ENCODE results near the gene MCF2L.

The MCF2L gene

DNA sequence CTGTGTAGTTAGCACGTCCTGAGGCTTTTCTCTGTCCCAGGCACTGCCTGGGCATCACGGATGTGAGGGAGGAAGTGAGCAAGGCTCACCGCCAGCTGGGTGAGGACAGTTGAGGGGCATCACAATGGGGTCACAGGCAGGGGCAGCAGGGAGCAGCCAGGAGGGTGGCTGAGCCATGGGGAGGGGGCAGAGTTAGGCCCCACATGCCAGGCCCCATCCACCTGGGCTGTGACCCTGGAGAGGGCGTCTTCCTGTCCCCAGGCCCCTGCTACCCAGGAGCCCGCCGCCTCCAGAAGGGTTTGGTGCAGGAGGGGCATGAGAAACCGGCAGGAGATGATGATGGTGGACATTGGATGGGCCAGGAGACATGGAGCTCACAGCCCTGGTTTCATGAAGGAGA is 79.8 kb downstream of the MCF2L start (continued):
- TF ChIP-seq, protein P1, sequence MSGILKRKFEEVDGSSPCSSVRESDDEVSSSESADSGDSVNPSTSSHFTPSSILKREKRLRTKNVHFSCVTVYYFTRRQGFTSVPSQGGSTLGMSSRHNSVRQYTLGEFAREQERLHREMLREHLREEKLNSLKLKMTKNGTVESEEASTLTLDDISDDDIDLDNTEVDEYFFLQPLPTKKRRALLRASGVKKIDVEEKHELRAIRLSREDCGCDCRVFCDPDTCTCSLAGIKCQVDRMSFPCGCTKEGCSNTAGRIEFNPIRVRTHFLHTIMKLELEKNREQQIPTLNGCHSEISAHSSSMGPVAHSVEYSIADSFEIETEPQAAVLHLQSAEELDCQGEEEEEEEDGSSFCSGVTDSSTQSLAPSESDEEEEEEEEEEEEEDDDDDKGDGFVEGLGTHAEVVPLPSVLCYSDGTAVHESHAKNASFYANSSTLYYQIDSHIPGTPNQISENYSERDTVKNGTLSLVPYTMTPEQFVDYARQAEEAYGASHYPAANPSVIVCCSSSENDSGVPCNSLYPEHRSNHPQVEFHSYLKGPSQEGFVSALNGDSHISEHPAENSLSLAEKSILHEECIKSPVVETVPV (CRISPR knock-in tag; IDR thresholded peaks at IDR 0.05) = no peak
- TF ChIP-seq, protein P2, sequence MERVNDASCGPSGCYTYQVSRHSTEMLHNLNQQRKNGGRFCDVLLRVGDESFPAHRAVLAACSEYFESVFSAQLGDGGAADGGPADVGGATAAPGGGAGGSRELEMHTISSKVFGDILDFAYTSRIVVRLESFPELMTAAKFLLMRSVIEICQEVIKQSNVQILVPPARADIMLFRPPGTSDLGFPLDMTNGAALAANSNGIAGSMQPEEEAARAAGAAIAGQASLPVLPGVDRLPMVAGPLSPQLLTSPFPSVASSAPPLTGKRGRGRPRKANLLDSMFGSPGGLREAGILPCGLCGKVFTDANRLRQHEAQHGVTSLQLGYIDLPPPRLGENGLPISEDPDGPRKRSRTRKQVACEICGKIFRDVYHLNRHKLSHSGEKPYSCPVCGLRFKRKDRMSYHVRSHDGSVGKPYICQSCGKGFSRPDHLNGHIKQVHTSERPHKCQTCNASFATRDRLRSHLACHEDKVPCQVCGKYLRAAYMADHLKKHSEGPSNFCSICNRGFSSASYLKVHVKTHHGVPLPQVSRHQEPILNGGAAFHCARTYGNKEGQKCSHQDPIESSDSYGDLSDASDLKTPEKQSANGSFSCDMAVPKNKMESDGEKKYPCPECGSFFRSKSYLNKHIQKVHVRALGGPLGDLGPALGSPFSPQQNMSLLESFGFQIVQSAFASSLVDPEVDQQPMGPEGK (CRISPR knock-in tag; IDR thresholded peaks at IDR 0.05; ENCODE audit: borderline replicate concordance) = no peak
- TF ChIP-seq TCF4 (CRISPR knock-in tag; IDR thresholded peaks at IDR 0.05; ENCODE audit: borderline replicate concordance) (no peak), CSDC2 (CRISPR knock-in tag; IDR thresholded peaks at IDR 0.05) (no peak), TOX (CRISPR knock-in tag; IDR thresholded peaks at IDR 0.05; ENCODE audit: borderline replicate concordance) (no peak)

DNA sequence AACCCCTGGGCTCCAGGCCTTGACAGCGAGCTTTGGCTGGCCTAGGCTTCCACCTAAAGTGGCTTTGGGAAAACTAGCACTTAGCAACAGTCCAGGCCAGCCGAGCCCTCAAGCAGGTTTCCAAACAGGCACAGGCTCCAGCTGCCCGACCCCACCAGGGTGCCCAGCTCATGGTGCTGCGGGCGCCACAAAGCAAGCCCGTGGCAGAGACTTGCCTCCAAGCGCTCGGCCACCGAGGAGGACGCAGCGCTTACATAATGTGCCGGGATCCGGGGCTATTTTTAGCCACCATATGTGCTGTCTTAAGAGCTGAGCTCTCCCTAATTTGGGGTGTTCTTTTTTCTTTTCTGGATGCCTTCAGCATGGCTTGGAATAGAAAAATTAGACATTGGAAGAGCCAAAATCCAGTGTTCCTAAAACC is 80.5 kb downstream of the MCF2L start:
- no peak for ATAC-seq
- TF ChIP-seq ISL1 (CRISPR knock-in tag; IDR thresholded peaks at IDR 0.05) (no peak), RARB (CRISPR knock-in tag; IDR thresholded peaks at IDR 0.05) (no peak), BACH2 (CRISPR knock-in tag; IDR thresholded peaks at IDR 0.05; ENCODE audit: borderline replicate concordance) (no peak), ZNF70 (CRISPR knock-in tag; IDR thresholded peaks at IDR 0.05) (no peak), ZNF565 (CRISPR knock-in tag; conservative IDR thresholded peaks at IDR 0.05; ENCODE audit: low read depth) (no peak), ARNTL (CRISPR knock-in tag; IDR thresholded peaks at IDR 0.05; ENCODE audit: borderline replicate concordance, low read depth) (no peak)

DNA sequence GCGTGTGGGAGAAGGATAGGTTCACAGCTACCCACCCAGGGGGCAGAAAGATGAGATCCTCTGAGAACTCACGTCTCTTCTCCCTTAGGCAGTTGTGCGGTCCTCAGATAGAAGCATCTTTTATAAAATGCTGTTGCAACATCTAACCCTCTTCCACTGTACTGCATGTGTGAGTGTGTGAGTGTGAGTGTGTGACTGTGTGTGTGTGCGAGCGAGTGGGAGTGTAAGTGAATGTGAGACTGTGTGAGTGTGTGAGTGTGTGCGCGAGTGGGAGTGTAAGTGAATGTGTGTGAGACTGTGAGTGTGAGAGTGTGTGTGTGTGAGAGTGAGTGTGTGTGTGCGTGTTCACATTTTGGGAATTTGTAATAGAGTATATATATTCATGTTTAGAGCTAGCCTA is 81.0 kb downstream of the MCF2L start:
- TF ChIP-seq TCF4 (CRISPR knock-in tag; IDR thresholded peaks at IDR 0.05; ENCODE audit: borderline replicate concordance) = no peak
- no peak for TF ChIP-seq BACH2 (CRISPR knock-in tag; IDR thresholded peaks at IDR 0.05; ENCODE audit: borderline replicate concordance)
- no peak for TF ChIP-seq ZFP30 (CRISPR knock-in tag; IDR thresholded peaks at IDR 0.05)
- TF ChIP-seq, protein P1 (CRISPR knock-in tag; IDR thresholded peaks at IDR 0.05) = no peak
- TF ChIP-seq, protein P3, sequence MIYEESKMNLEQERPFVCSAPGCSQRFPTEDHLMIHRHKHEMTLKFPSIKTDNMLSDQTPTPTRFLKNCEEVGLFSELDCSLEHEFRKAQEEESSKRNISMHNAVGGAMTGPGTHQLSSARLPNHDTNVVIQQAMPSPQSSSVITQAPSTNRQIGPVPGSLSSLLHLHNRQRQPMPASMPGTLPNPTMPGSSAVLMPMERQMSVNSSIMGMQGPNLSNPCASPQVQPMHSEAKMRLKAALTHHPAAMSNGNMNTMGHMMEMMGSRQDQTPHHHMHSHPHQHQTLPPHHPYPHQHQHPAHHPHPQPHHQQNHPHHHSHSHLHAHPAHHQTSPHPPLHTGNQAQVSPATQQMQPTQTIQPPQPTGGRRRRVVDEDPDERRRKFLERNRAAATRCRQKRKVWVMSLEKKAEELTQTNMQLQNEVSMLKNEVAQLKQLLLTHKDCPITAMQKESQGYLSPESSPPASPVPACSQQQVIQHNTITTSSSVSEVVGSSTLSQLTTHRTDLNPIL (CRISPR knock-in tag; IDR thresholded peaks at IDR 0.05; ENCODE audit: low read depth) = no peak
- no peak for TF ChIP-seq ISL1 (CRISPR knock-in tag; IDR thresholded peaks at IDR 0.05)
- TF ChIP-seq CSDC2 (CRISPR knock-in tag; IDR thresholded peaks at IDR 0.05) = no peak
- TF ChIP-seq ARNTL (CRISPR knock-in tag; IDR thresholded peaks at IDR 0.05; ENCODE audit: borderline replicate concordance, low read depth) = no peak
- no peak for TF ChIP-seq ZFP3 (CRISPR knock-in tag; IDR thresholded peaks at IDR 0.05)
- no peak for ATAC-seq

DNA sequence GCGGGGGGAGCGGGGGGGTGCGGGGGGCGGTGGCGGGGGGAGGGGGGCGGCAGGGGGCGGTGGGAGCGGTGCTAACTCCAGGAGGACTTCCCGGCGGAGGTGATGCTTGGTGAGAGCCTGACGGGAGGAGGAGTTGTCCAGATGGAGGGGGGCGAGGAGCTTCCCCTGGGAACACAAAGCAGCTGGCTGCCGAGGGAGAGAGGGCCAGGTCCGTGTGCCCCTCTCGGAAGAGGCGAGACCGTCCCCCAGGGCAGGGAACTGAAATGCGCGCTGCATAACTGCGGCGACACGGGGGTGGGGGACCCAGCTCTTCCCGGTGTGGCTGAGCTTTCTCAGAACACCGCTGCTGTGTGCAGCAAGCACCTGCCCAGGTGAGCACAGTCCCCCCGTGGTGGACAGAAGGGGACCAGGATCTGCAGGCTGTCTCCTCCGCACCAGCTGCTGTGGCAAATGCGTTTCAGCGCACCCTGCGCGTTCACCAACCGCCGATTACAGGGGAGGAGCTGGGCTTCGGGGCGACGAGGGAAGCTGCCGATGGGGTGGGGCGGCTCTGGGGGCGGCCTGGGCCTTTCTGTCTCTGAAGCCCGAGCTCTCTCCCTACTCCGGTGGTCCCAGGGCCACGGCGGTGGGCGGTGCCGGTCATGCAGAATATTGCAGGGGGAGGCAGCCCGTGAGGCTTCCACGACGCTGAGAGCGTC is 81.9 kb downstream of the MCF2L start:
- ATAC-seq = no peak
- no peak for TF ChIP-seq OSR1 (CRISPR knock-in tag; IDR thresholded peaks at IDR 0.05)
- TF ChIP-seq, protein P4, sequence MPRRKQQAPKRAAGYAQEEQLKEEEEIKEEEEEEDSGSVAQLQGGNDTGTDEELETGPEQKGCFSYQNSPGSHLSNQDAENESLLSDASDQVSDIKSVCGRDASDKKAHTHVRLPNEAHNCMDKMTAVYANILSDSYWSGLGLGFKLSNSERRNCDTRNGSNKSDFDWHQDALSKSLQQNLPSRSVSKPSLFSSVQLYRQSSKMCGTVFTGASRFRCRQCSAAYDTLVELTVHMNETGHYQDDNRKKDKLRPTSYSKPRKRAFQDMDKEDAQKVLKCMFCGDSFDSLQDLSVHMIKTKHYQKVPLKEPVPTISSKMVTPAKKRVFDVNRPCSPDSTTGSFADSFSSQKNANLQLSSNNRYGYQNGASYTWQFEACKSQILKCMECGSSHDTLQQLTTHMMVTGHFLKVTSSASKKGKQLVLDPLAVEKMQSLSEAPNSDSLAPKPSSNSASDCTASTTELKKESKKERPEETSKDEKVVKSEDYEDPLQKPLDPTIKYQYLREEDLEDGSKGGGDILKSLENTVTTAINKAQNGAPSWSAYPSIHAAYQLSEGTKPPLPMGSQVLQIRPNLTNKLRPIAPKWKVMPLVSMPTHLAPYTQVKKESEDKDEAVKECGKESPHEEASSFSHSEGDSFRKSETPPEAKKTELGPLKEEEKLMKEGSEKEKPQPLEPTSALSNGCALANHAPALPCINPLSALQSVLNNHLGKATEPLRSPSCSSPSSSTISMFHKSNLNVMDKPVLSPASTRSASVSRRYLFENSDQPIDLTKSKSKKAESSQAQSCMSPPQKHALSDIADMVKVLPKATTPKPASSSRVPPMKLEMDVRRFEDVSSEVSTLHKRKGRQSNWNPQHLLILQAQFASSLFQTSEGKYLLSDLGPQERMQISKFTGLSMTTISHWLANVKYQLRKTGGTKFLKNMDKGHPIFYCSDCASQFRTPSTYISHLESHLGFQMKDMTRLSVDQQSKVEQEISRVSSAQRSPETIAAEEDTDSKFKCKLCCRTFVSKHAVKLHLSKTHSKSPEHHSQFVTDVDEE (CRISPR knock-in tag; IDR thresholded peaks at IDR 0.05) = no peak
- TF ChIP-seq CSDC2 (CRISPR knock-in tag; IDR thresholded peaks at IDR 0.05) = no peak
- TF ChIP-seq ZNF8 (CRISPR knock-in tag; IDR thresholded peaks at IDR 0.05) = no peak
- no peak for TF ChIP-seq ZNF565 (CRISPR knock-in tag; conservative IDR thresholded peaks at IDR 0.05; ENCODE audit: low read depth)
- no peak for TF ChIP-seq GLIS3 (CRISPR knock-in tag; IDR thresholded peaks at IDR 0.05)
- no peak for TF ChIP-seq ISL1 (CRISPR knock-in tag; IDR thresholded peaks at IDR 0.05)
- TF ChIP-seq ESRRG (CRISPR knock-in tag; IDR thresholded peaks at IDR 0.05) = no peak
- TF ChIP-seq ZFP3 (CRISPR knock-in tag; IDR thresholded peaks at IDR 0.05) = no peak
- TF ChIP-seq, protein P1 (CRISPR knock-in tag; IDR thresholded peaks at IDR 0.05) = no peak
- no peak for TF ChIP-seq ZC3H10 (CRISPR knock-in tag; IDR thresholded peaks at IDR 0.05)
- no peak for TF ChIP-seq TCF4 (CRISPR knock-in tag; IDR thresholded peaks at IDR 0.05; ENCODE audit: borderline replicate concordance)
- TF ChIP-seq TOX (CRISPR knock-in tag; IDR thresholded peaks at IDR 0.05; ENCODE audit: borderline replicate concordance) = no peak
- TF ChIP-seq, protein P3 (CRISPR knock-in tag; IDR thresholded peaks at IDR 0.05; ENCODE audit: low read depth) = no peak
- TF ChIP-seq ARNTL (CRISPR knock-in tag; IDR thresholded peaks at IDR 0.05; ENCODE audit: borderline replicate concordance, low read depth) = no peak
